Motor neuron (in vitro differentiated cells): Measurements from ENCODE around the gene PITPNB. TPM values are rescaled to one million over a fixed set of nuclear protein-coding genes. Genes with fewer than 3 reads are reported as not detected.
A peak's percentile ranks its signal among the peaks of the same experiment; 100 is the strongest.

Experiments
- ATAC-seq, 8 experiments: fragments of 200-7000 bp; cut with Tn5 transposase; replicated peaks in 6 of 8; 2 replicates each; pipeline ENCODE4 v1.8.0; 2021; ENCODE audit warnings: mild to moderate bottlenecking in 8 of 8, moderate library complexity in 8 of 8
- H3K27ac ChIP-seq, 2 donors: fragments of 250-450 bp; sonication (Bioruptor Pico); 2 replicates each; pipeline ENCODE4 v1.9.0; 2021; ENCODE audit warnings: antibody characterized with exemption in 2 of 2, mild to moderate bottlenecking in 2 of 2, moderate library complexity in 1 of 2
- H3K4me1 ChIP-seq, 2 donors: fragments of 250-450 bp; sonication (Bioruptor Pico); replicated peaks in 1 of 2; 2 replicates each; pipeline ENCODE4 v1.6.1; 2021; ENCODE audit warnings: antibody characterized with exemption in 2 of 2, mild to moderate bottlenecking in 2 of 2, moderate library complexity in 1 of 2
- H3K4me3 ChIP-seq, 5 donors: fragments of 250-450 bp; sonication (Bioruptor Pico); 2 replicates each; pipeline ENCODE4 v1.9.0; 2021; ENCODE audit warnings: antibody characterized with exemption in 5 of 5, mild to moderate bottlenecking in 5 of 5, moderate library complexity in 4 of 5
- WGBS, 10 experiments: fragments of 450-650 bp; shearing (Covaris generic); methylation state at CpG; one replicate each; pipeline ENCODE4 v1.0.0; 2022; 5-methylcytosine and 5-hydroxymethylcytosine counted together
- in situ Hi-C, 9 experiments: fragments of 400-800 bp; cut with MboI; loops; one replicate each; pipeline ENCODE4 v1.15.0; 2021; ENCODE audit warnings: low sequenced_read_pairs in 9 of 9, low pct_unique_long_range_greater_than_20kb in 2 of 9; ENCODE audit not compliant: unreplicated experiment in 9 of 9
- total RNA-seq, 8 experiments: library from RNA; unstranded; fragments of 300-600 nt; gene quantifications; 2 replicates each; pipeline versions ENCODE4 v1.2.3 to v1.2.4, GENCODE V29; 2022

Gene PITPNB
- total RNA-seq, 8 experiments from 2014 or later, result 22.6 to 81.9 (median 37.0) TPM

- WGBS, 10 experiments, result 80 to 100% (median 100%) methylated on average over 1 of the region's 1 CpG; no CpG with 5 or more reads in 2 of the 10 experiments
- in situ Hi-C loops, result no loop called here
- ATAC-seq, result no peak
- no peak overlapping the region for H3K27ac ChIP-seq
- peaks cover 27 to 35% of the 10 kb centered on the region in 2 donors for H3K4me1 ChIP-seq
- H3K4me3 ChIP-seq, result no peak overlapping the region
Measured at GRCh38 chr22:27872488-27872887, 46.6 kb downstream of the PITPNB start.

GRCh38 chr22:27871306-27872014, 47.6 kb downstream of the PITPNB start:
- Histone ChIP-seq H3K4me3 (no peak overlapping the region), H3K27ac (no peak overlapping the region), H3K4me1 (peaks cover 17 to 25% of the 10 kb centered on the region in 2 donors)
- no peak for ATAC-seq
- in situ Hi-C loops, result no loop called here
- WGBS, 10 experiments, result 60 to 100% (median 100%) methylated on average over 1 to 2 of the region's 2 CpGs; no CpG with 5 or more reads in 5 of the 10 experiments

GRCh38 chr22:27870234-27871191, 48.5 kb downstream of the PITPNB start:
- 90 to 100% (median 100%) methylated on average over 1 to 2 of the region's 2 CpGs; no CpG with 5 or more reads in 1 of the 10 experiments for WGBS, 10 experiments
- peaks cover 11 to 19% of the 10 kb centered on the region in 2 donors for H3K4me1 ChIP-seq
- no peak overlapping the region for H3K4me3 ChIP-seq
- no peak overlapping the region for H3K27ac ChIP-seq
- in situ Hi-C loops, result no loop called here
- no peak for ATAC-seq

- in situ Hi-C loops, result no loop called here
- no peak overlapping the region for H3K27ac ChIP-seq
- no peak for ATAC-seq
- H3K4me3 ChIP-seq, result no peak overlapping the region
- H3K4me1 ChIP-seq, result peaks cover 11 to 19% of the 10 kb centered on the region in 2 donors
- 44 to 100% (median 85%) methylated on average over 1 to 6 of the region's 6 CpGs; no CpG with 5 or more reads in 1 of the 10 experiments for WGBS, 10 experiments
Measured at GRCh38 chr22:27868732-27869282, 50.2 kb downstream of the PITPNB start.

GRCh38 chr22:27867953-27868731, 50.9 kb downstream of the PITPNB start:
- no peak overlapping the region for H3K27ac ChIP-seq
- 40 to 96% (median 79%) methylated on average over 1 to 5 of the region's 5 CpGs; no CpG with 5 or more reads in 1 of the 10 experiments for WGBS, 10 experiments
- peaks cover 7 to 15% of the 10 kb centered on the region in 2 donors for H3K4me1 ChIP-seq
- peak in 2 of 8 experiments; percentile 8 to 40 for ATAC-seq
- in situ Hi-C loops, result no loop called here
- no peak overlapping the region for H3K4me3 ChIP-seq

GRCh38 chr22:27867085-27867952, 51.7 kb downstream of the PITPNB start:
- ATAC-seq, result peak in 2 of 8 experiments; percentile 6 to 8
- peaks cover 7 to 15% of the 10 kb centered on the region in 2 donors for H3K4me1 ChIP-seq
- 29 to 95% (median 64%) methylated on average over 2 to 4 of the region's 4 CpGs; no CpG with 5 or more reads in 1 of the 10 experiments for WGBS, 10 experiments
- in situ Hi-C loops, result no loop called here
- H3K27ac ChIP-seq, result no peak overlapping the region
- no peak overlapping the region for H3K4me3 ChIP-seq

GRCh38 chr22:27866135-27867084, 52.6 kb downstream of the PITPNB start:
- Histone ChIP-seq H3K4me1 (peaks cover 7 to 15% of the 10 kb centered on the region in 2 donors), H3K4me3 (no peak overlapping the region), H3K27ac (no peak overlapping the region)
- ATAC-seq, result peak in 4 of 8 experiments; percentile 29 to 91 (median 80)
- in situ Hi-C loops, result no loop called here
- 2 to 100% (median 92%) methylated on average over 2 to 7 of the region's 7 CpGs for WGBS, 10 experiments

GRCh38 chr22:27865496-27865895, 53.6 kb downstream of the PITPNB start:
- H3K4me1 ChIP-seq, result peaks cover 7 to 15% of the 10 kb centered on the region in 2 donors
- H3K4me3 ChIP-seq, result no peak overlapping the region
- in situ Hi-C loops, result no loop called here
- WGBS, 10 experiments, result 85 to 100% (median 93%) methylated on average over 2 to 5 of the region's 6 CpGs; no CpG with 5 or more reads in 1 of the 10 experiments
- ATAC-seq, result no peak
- H3K27ac ChIP-seq, result no peak overlapping the region

GRCh38 chr22:27863556-27863955, 55.5 kb downstream of the PITPNB start:
- no peak for ATAC-seq
- Histone ChIP-seq H3K4me1 (peaks cover 5 to 6% of the 10 kb centered on the region in 2 donors), H3K27ac (no peak overlapping the region), H3K4me3 (no peak overlapping the region)
- WGBS, 10 experiments, result 31 to 100% (median 91%) methylated on average over 1 to 2 of the region's 2 CpGs
- in situ Hi-C loops, result no loop called here

GRCh38 chr22:27863001-27863400, 56.1 kb downstream of the PITPNB start:
- Histone ChIP-seq H3K27ac (no peak overlapping the region), H3K4me1 (peaks cover 0 to under 1% of the 10 kb centered on the region in 2 donors), H3K4me3 (no peak overlapping the region)
- in situ Hi-C loops, result no loop called here
- no peak for ATAC-seq
- WGBS, 10 experiments, result 75 to 100% (median 100%) methylated on average over 1 of the region's 1 CpG; no CpG with 5 or more reads in 4 of the 10 experiments

GRCh38 chr22:27859336-27859735, 59.7 kb downstream of the PITPNB start:
- in situ Hi-C loops, result no loop called here
- ATAC-seq, result peak in 4 of 8 experiments; percentile 23 to 80 (median 50)

More at GRCh38 chr22:27859336-27859735, 59.7 kb downstream of the PITPNB start:
- no peak overlapping the region for H3K4me3 ChIP-seq
- WGBS, 10 experiments, result 26 to 100% (median 89%) methylated on average over 1 to 2 of the region's 2 CpGs; no CpG with 5 or more reads in 2 of the 10 experiments
- H3K27ac ChIP-seq, result no peak overlapping the region
- H3K4me1 ChIP-seq, result no peaks in the 10 kb centered on the region
